Mucosa of gallbladder (tissue), 1 donor: ENCODE measurements around the gene CLN5. TPM values are rescaled to one million over a fixed set of nuclear protein-coding genes. Genes with fewer than 3 reads are reported as not detected.

Experiments
- total RNA-seq: library from RNA; stranded (reverse); gene quantifications from one replicate; pipeline ENCODE4 v1.2.1, GENCODE V29; 2021
- donor health status: DM: no; HTN: no; CAD: no.

The CLN5 gene
- total RNA-seq, 1 donor from 2014 or later: 56.9 TPM

Other genes with a start within 250 kb of the CLN5 start
- gene KCTD12, start 105.7 kb upstream of the CLN5 start, total RNA-seq: 77.3 TPM
- not detected for gene ACOD1, start 43.6 kb upstream of the CLN5 start, total RNA-seq
- gene FBXL3, start 35.1 kb downstream of the CLN5 start, total RNA-seq: 41.1 TPM